IPS DF 19.7 (cell line): ENCODE results near the gene TUBE1.
"Not testable (repeated sequence)": the region's sequence is repeated elsewhere in the genome, so short reads cannot be mapped to it uniquely, and the experiment has no call there.

Source experiments
- DNase-seq: peaks from one replicate; pipeline ENCODE4 v3.0.0-alpha.2; 2013; ENCODE audit warnings: low read depth, low spot score

Gene TUBE1, protein sequence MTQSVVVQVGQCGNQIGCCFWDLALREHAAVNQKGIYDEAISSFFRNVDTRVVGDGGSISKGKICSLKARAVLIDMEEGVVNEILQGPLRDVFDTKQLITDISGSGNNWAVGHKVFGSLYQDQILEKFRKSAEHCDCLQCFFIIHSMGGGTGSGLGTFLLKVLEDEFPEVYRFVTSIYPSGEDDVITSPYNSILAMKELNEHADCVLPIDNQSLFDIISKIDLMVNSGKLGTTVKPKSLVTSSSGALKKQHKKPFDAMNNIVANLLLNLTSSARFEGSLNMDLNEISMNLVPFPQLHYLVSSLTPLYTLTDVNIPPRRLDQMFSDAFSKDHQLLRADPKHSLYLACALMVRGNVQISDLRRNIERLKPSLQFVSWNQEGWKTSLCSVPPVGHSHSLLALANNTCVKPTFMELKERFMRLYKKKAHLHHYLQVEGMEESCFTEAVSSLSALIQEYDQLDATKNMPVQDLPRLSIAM

DNA sequence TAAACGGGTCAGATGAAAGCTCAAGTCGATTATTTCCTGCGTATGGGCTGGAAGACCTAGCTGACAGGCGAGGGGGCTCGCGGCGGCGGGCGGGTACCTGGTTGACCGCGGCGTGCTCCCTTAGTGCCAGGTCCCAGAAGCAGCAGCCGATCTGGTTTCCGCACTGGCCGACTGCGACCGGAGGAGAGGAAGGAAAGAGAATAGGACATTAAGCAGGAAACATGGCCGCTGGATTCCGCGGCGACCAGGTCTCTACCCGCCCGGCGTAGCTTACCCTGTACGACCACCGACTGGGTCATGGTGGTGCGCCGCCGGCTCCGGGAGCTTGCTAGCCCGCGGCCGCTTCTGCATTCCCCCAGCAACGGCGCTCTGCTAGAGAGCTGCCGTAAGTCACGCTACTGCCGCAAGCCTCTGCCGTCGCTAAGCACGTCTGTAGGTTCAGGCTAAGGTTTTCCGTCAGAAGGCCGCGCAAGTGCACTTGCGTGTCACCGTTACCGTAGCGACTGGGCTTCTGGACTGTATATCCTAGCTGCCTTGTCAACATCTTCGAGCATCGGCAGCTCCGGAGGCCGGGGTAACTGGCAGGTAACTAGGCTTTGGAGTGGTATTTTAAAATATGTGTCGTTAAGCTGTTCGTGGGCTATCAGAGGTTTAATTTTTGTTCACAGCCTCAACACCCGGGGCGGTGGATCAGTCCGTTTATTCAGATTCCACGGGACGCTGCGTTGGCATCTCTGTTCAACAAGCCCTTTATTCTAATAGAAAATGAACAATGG, at the start of gene TUBE1, which contains the start of gene FAM229B:
Gene TUBE1 (minus strand): TSS at position 347 of the 776 bp plus-strand sequence. CDS start 48 bp downstream, at position 299.
Gene FAM229B (plus strand): TSS at position 456 of the 776 bp plus-strand sequence. CDS start 11,693 bp downstream, outside the sequence.
- peak; percentile 94 for DNase-seq

DNA sequence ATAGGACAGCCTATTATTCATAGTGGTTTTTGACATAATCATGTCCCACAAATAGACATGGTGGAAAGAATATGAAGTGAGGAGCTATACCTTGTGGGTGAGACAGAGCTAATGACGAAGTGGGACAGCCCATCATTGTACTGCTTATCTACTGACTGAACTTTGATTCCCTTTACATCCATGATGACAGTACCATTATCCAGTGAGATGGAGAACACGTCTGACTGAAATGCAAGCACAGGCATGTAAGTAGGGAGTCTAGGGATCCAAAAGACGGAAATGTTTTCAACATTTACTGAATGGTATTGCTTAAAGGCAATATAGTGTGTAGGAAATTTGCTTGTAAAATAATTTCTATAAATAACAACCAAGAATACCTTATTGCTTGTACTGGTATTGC, 43.6 kb upstream of the TUBE1 start:
- DNase-seq: no peak

DNA sequence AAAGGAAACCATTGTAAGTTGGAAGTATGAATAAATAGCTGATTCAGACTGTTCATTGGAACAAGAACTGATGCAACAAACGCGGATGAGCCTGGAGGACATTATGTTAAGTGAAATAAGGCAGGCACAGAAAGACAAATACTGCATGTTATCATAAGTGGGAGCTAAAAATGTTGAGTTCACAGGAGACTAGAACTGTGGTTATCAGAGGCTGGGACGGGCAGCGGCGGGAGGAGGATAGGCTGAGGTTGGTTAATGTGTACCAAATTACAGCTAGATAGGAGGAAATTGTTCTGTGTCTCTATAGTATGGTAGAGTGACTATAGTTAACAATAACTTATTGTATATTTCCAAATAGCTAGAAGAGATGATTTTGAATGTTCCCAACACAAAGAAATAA, 40.9 kb upstream of the TUBE1 start:
- no peak for DNase-seq

DNA sequence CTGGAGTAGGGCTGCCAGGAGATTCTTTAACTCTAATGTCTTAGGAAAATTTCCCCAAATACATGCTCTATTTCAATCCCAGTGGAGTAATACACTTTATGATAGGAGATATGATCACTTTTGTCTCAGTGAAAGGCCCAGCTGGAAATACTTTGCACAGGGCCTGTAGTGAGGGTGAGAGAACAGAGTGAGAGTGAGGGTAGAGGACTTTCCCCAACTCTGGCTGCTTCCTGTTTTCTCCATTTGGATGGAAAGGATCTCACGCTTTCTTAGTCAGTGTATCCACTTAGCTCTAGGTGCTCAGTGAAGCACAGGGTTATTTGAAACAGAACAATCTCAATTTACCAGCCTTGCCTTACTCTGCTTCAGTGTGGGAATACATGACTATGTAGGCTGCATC, 36.7 kb upstream of the TUBE1 start:
- no peak for DNase-seq

DNA sequence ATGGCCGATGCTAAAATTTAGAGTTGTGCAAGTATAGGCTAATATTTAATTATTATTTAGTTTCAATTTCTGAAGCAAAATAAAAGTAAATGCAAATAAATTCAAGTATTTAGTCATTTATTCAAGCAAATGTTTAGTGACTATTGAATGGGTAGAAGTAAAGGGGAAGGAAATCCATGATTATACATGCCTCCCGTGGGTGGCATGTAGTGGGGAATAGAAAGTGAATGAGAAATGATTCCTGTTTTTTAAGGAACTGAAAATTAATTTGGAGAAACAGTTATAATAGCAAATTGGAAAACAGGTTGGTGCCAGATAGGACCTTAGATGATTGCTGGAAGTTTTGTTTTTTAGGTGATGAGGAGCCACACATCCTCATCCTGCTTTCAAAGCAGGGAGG, 35.5 kb upstream of the TUBE1 start:
- no peak for DNase-seq

DNA sequence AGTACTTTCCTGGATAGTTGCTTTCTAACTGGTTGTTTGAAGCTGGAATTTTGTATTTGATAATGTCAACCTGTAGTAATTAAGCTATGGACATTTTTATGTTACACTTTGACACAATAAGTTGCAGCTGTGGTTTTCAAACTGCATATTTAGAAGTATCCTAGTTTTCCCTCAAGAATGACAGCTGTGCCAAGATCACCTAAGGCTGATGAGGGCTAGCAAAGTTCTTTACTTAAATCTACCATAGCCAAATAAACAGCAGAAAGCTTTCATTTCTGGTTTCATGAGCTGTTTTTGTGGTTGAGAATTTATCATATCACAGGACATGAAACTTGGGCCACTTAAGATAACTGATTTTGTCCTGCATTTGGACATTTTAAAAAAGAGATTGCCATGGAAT, 30.8 kb upstream of the TUBE1 start:
- no peak for DNase-seq

DNA sequence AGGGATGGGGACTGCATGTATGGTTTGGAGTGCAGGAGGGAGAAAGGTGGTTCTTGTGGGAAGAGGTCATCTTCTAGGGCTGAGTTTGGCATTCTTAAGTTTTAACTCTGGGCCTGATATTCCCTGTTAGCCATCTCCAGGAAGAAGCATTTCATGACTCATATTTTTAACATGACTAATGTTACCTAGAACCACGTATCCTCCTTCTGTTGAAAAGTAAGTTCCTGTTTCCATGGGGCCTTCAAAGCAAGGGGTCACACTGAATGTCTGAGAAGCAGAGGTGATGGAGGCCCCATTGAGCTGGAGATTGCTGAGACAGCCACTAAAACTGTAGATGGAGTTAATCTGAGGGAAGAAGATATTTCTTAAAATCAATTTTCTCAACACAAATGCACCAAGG, 30.3 kb upstream of the TUBE1 start:
- DNase-seq: no peak

DNA sequence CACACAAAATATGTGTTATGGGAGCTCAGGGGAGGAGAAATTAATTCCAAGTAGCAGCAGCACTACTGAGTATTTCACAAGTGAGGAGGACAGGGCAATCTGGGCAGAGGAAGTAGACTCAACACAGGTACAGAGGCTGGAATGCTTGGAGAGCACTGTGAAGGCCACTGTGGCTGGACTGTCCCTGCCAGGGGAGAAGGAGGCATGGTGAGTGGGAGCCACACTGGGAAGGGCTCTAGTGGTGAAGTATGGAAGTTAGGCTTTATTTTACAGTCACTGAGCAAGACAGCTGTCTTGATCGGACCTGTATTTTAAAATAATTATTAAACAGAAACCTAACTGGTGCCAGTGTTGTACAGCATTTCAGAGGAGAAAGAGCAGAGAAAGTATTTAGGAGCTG, 28.9 kb upstream of the TUBE1 start:
- DNase-seq: no peak

DNA sequence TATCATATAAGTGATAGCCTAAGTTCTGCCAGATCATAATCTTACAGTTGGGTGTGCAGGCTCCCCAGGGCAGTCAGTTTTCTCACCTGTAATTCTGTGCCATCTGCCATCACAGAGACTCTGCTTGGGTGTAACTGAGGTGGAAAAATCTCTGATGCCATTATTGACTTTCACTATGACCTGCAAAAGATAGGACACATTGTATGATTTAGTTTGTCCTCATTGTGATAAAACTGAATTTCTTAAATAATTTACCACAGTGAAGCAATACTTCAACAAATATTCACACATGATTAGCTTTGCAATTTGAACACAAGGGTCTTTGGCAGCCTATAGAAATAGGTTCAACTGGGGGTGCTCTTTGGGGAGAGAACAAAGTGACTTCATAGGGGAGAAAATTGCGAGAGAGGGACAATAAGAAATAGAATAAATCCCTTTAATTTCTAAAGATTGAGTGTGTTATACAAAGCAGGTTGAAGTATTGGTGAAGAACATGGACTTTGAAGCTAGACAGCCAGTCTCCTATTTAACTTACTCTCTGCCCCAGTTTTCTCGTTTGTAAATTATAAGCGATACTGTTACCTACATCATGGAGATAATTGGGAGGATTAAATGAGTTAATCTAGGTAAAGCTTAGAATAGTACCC, 27.4 kb upstream of the TUBE1 start:
- DNase-seq: no peak

DNA sequence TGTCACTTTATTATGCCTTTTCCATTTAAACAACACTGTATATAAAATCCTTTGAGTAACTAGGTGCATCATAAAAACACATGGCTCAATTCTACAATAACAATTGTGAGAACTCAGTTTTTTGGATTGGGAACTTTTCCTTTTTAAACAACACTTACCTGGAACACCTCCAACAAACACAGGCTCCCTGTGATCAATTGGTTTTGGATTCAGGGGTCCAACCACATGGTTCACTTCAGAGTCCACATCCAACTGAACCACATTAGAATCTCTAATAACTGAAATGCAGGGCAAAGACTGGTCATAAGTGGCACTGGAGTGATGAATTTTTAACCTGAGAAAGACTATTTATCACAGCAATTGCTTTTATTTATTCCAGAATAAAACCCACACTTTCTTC, 26.6 kb upstream of the TUBE1 start:
- no peak for DNase-seq

DNA sequence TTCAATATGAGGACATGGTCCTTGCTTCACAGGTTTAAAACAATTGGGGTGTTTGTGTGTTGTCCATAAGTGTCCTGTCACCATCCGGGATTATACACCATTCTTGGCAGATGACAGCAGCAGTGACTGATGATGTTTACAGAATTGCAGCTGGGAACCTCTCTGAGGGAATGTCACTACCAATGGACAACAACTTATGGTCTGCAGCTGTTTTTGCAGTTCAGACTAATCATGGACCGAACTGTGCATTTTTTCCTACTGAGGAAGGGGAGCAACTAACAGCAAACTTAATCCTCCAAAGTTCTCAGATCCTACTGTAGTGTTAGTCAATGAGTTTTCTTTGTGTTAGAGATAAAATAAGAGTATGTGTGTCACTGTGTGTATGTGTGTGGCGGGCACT, 26.1 kb upstream of the TUBE1 start:
- DNase-seq: no peak

DNA sequence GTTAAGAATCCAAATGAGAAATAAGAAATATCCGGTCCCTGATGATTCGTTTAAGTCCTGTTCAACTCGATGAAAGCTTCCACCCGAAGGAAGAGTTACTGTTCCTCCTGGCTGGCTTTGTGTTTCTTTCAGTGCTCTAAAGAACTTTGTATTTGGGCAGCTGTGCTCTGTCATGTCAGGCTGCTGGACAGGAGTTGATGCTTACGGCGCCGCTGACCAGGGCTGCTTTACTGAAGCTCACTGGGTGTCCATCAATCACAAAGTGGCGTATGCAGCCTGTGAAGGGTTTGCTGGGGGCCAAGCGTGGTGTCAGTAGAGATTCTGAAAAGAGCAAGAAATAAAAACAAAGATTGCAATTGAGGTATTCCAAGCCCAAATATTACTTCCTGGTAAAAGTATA, 22.0 kb upstream of the TUBE1 start:
- DNase-seq: no peak

DNA sequence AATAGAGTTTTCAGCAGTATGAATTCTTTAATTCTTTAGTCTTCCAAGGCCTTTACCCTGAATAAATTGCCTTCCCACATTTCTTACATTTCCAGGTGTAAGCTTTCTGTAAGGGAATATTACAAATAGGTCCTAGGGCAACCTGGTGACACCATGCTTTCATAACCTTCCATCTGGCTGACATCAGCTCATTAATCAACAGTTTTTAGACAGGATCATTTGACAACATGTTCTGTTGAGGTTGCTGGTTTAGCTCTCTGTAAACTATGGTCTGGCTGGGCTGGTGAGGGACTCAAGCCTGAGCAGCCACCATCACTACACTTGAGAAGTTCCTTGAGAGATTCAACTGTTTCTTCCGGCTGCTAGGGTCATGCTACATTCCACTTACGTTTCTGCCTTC, 19.3 kb upstream of the TUBE1 start:
- DNase-seq: no peak

DNA sequence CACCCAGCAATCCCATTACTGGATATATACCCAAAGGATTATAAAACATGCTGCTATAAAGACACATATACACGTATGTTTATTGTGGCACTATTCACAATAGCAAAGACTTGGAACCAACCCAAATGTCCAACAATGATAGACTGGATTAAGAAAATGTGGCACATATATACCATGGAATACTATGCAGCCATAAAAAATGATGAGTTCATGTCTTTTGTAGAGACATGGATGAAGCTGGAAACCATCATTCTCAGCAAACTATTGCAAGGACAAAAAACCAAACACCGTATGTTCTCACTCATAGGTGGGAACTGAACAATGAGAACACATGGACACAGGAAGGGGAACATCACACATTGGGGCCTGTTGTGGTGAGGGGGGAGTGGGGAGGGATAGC, 18.7 kb upstream of the TUBE1 start:
- not testable (repeated sequence) for DNase-seq

DNA sequence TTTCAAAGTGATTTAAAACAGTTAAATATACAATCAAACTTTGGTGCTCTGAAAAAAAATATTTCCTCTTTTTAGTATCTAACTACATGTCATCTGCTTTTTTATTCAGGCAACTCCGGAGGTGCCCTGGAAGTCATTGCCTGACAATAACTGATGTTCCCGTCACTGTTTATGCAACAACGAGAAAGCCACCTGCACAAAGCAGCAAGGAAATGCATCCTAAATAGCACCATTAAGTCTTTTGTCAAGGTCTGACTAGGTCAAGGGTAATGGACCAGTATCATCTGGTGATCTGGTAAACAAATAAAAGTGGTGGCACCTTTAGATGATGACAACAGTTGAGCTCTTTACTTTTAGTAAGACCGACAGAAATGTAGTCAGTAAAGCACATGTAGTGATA, 13.3 kb upstream of the TUBE1 start:
- DNase-seq: no peak

DNA sequence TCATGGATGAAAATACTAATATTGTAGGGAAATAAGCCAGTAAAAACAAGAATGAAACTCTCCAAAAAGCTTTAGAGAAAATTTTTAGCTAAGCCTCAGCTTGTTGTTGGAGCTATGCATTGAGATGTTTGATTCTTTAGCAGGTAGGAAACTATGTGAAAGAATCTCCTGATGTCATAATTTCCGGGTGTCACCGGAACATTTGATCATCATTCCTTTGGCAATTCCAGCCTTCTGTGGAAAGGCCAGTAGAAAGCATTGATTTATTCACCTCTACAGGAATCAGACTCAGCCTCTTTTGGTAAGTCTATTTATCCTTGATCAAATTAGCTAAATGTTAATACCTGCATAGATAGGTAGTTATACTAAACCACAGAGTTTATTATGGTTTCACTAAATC, 9.6 kb upstream of the TUBE1 start:
- DNase-seq: no peak

DNA sequence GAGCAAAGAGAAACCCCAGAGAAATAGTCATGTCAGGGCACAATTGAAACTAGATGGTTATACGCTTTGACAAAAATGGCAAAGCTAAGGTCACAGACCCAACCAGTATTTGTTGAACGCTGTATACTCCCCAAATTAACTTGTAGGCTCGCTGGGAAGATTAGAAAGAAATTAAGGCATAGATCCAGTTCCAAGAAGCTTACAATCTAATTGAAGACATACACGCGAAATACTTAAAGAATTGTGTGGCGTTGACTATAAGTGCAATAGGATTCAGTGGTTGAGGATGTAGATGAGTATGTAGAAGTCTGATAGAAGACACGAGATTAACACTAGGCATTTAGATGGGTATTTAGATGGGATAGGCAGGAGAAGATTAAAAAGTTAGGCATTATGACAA, 634 bp upstream of the TUBE1 start:
- DNase-seq: no peak

DNA sequence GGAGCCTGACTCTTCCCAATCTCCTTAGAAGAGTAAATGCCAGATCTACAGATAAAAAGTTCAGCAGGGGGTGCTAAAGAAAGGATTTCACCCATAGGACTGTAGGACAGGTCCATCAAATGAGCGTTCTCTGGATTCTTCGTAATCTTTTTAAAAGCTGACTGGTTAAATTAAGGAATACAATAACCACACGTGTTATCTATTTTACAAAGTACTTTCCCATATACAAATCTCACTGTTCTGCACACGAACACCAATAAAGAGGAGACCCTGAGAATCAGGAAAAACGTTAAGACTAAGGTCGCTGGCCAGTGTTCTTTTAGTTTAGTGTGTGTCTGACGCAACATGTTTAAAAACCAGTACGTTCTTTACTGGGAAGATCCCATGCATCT, 542 bp downstream of the TUBE1 start:
- DNase-seq: no peak

DNA sequence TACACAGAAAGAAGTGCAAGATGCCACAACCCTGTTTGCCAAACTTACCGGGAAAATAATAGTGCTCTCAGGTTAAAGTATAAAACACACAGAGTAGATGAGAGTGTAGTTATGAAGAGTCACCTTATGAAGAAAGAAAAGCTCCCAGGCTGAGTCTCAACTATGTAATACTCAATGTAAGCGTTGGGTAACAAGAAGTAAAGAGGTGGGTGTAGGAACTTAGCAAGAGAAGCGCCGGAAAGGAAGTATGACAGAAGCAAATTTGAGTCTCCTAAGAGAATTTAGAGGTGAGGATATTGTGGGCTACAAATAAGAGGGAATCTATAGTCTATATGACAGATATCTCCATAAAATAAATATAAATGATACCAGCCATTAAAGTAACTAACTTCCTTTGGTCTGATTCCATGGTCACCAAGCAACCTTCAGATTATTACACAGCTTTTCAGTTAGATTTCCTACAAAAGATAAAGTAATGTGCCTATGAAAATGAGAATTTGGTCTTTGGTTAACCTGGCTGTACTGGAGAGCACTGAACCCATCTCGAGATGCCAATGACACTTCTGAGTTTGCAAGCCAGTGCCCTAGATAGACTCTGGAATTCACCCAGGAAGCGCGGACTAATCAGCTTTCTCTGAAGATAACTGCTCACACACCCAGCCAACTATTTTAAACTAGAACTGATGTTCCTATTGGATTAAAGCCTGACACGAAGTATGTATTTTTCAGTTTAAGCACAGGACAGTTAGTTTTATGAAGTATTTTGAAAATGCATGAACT, 1.8 kb downstream of the TUBE1 start:
- no peak for DNase-seq

DNA sequence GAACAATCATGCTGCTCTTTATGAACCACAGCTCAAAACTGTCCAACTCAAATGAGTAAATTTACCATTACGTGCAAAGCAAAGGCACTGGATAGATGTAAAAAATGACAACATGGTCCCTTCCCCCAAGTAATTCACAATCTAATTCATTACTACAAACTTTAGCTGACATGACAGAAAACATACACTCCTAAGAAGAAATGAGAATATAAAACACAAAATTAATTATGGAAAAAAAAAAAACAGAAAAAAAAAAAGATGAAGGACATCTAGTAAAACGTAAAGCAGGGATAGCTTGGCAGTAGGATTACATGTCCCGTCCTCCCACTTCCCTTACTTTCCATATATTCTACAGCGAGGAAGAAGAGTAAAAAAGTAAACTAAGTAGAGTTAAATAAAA, 5.7 kb downstream of the TUBE1 start:
- no peak for DNase-seq

DNA sequence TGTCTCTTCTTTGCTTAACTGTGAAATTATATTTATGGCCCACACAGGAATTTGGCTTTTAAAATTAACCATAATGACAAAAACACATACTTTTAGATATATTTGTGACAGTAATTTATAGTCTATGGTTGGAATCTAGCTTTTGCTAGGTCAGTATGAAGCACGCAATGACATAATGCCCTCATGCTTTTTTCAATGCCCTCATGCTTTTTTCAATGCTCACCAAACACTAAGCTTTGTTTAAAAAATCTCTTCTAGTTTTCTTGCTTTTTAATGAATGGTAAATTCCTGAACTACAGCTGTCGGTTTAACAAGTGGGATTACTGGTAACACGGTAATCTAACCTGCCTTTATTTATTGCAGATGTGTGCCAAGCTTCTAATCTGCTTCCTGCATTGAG, 20.7 kb downstream of the TUBE1 start:
- DNase-seq: no peak
